ENCODE measurements around the gene TWNK.

The TWNK gene

GRCh38 chr10:100997360-100998182 is 10.2 kb downstream of the TWNK start:
- DNase-seq = peak in 1 of 2 experiments; percentile 52

- peak; percentile 70 to 86 for DNase-seq
Observed at GRCh38 chr10:100998183-100998990, 11.0 kb downstream of the TWNK start.

- peak; percentile 8 to 68 for DNase-seq
Observed at GRCh38 chr10:100998991-100999741, 11.8 kb downstream of the TWNK start.

GRCh38 chr10:100999742-101000126 is 12.4 kb downstream of the TWNK start, which contains the start of gene LZTS2:
TSS of gene LZTS2 (plus strand) at chr10:100999808. CDS start at chr10:101002539, 2,731 bp downstream.
- DNase-seq = no peak

GRCh38 chr10:101000127-101000914 is 13.0 kb downstream of the TWNK start:
- peak in 1 of 2 experiments; percentile 17 for DNase-seq

- DNase-seq = no peak
Observed at GRCh38 chr10:101000915-101001658, 13.7 kb downstream of the TWNK start.

- no peak for DNase-seq
Observed at GRCh38 chr10:101001659-101002035, 14.3 kb downstream of the TWNK start.

GRCh38 chr10:101002456-101002855 is 15.1 kb downstream of the TWNK start:
- DNase-seq = no peak

GRCh38 chr10:101003639-101004206 is 16.4 kb downstream of the TWNK start:
- DNase-seq = no peak

- no peak for DNase-seq
Observed at GRCh38 chr10:101005361-101005760, 18.0 kb downstream of the TWNK start.

- DNase-seq = no peak
Observed at GRCh38 chr10:101005869-101006567, 18.7 kb downstream of the TWNK start.

GRCh38 chr10:101006593-101007098 is 19.3 kb downstream of the TWNK start:
- no peak for DNase-seq

- DNase-seq = no peak
Observed at GRCh38 chr10:101007099-101007711, 19.9 kb downstream of the TWNK start.

GRCh38 chr10:101007915-101008822 is 20.8 kb downstream of the TWNK start:
- no peak for DNase-seq

GRCh38 chr10:101008823-101009423 is 21.6 kb downstream of the TWNK start:
- no peak for DNase-seq

- no peak for DNase-seq
Observed at GRCh38 chr10:101010329-101010728, 23.0 kb downstream of the TWNK start.

- DNase-seq = no peak
Observed at GRCh38 chr10:101011517-101012423, 24.4 kb downstream of the TWNK start.
